ENCODE results near the gene OR51S1.

GRCh38 chr11:4851033-4851432 is 2.0 kb upstream of the OR51S1 start:
- TF ChIP-seq POLR2A (IDR thresholded peaks at IDR 0.05; ENCODE audit: low read depth, low read length) (no peak), POLR2AphosphoS5 (IDR thresholded peaks at IDR 0.05; ENCODE audit: low read depth, low read length) (no peak)
